Measurements from ENCODE around the gene PCF11.

The PCF11 gene

DNA sequence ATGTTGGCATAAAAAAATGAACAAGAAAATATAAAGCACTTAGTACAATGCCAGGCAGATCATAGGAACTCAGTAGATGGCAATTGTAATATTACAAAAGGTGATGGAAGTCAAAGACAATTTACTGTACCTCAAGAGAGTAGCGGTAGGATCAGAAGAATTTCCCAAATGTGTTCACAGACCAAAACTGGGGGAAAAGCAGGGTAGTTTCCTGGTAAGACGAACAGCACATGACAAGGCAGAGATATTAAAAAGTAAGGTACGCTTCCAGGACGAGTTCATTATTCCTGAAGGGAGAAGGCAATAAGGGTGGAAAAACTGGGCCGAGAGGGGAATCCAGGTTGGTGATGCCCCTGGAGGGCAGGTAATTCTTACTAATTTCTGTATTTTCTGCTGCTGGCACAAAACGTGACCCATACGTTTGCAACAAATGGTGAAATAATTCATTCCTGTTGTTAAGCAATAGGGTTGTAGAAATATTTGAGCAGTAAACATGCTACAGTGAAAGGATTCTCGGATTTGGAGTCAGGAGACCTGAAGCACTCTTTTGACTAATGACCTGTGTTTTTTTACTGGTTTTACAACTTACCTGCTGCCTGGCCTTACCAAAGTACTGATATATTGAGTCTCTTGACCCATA, 35.8 kb downstream of the PCF11 start:
- Histone ChIP-seq H3K9ac (ENCODE audit: insufficient read length, low read depth) (peak overlapping the region; percentile 93), H3K4me1 (ENCODE audit: insufficient read depth, insufficient read length) (no peaks in the 10 kb centered on the region), H3K9me3 (ENCODE audit: insufficient read depth, low read length) (no peaks in the 10 kb centered on the region), H3K4me3 (ENCODE audit: insufficient read length, low read depth) (peak overlapping the region; percentile 89), H3K27me3 (ENCODE audit: insufficient read depth, insufficient read length) (peaks cover 18% of the 10 kb centered on the region), H3K36me3 (ENCODE audit: insufficient read depth, insufficient read length, low read length) (peaks cover 43% of the 10 kb centered on the region)
- TF ChIP-seq YY1 (IDR thresholded peaks at IDR 0.05; ENCODE audit: insufficient read depth, insufficient read length) = no peak
- no peak for DNase-seq (ENCODE audit: low read depth, low spot score)

GRCh38 chr11:83193315-83194280, 36.7 kb downstream of the PCF11 start, which contains the start of gene ANKRD42:
TSS of gene ANKRD42 (plus strand) at chr11:83193712. CDS start at chr11:83194671, 959 bp downstream.
- Histone ChIP-seq H3K9me3 (ENCODE audit: insufficient read depth, low read length) (no peaks in the 10 kb centered on the region), H3K9ac (ENCODE audit: insufficient read length, low read depth) (peak within 1 kb of the TSS; percentile 93), H3K4me1 (ENCODE audit: insufficient read depth, insufficient read length) (no peaks in the 10 kb centered on the region), H3K27me3 (ENCODE audit: insufficient read depth, insufficient read length) (peaks cover 18% of the 10 kb centered on the region), H3K4me3 (ENCODE audit: insufficient read length, low read depth) (peak within 1 kb of the TSS; percentile 89), H3K36me3 (ENCODE audit: insufficient read depth, insufficient read length, low read length) (peaks cover 34% of the 10 kb centered on the region)
- DNase-seq (ENCODE audit: low read depth, low spot score) = peak; percentile 89
- TF ChIP-seq SUZ12 (IDR thresholded peaks at IDR 0.05; ENCODE audit: extremely low read depth, insufficient read depth, insufficient read length) (no peak), YY1 (IDR thresholded peaks at IDR 0.05; ENCODE audit: insufficient read depth, insufficient read length) (no peak), ZNF274 (IDR thresholded peaks at IDR 0.05; ENCODE audit: low read depth, low read length) (no peak)

DNA sequence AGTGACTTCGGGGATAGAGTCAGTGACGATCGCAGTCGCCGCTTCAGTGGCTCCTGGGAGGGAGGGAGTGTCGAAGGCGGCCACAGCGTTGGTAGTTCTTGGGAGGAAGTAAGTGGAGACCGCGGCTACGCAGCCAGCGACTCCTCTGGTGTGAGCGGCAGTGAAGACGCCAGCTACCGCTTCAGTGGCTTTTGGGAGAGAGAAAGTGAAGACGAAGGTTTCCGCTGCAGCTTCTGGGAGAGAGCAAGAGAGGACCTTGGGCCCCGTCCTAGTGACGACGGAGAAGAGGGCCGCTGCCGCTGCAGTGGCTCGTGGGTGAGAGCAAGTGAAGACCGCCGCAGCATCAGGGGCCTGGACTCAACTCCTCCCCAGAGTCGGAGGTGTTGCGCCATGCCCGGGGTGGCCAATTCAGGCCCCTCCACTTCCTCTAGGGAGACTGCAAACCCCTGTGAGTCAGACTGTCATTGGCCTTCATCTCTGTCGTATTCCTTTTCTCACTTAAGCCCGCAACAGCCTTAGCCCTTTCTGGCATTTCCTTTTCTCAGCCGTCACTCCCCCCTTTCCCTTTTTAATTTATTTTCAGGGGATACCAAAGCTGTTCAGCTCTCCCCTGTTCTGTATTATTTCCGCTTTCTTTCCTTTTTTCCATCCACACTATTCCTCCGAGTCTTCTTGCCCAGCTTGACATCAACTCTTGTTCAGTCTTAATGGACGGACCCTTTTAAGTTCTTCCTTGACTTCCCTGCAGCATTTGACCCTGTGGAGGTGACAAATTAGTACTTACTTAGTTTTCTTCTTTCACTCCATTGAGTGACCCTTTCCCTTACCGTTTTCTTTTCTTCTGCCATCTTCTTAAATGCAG, 37.6 kb downstream of the PCF11 start:
- Histone ChIP-seq H3K9me3 (ENCODE audit: insufficient read depth, low read length) (no peaks in the 10 kb centered on the region), H3K9ac (ENCODE audit: insufficient read length, low read depth) (peak overlapping the region; percentile 93), H3K36me3 (ENCODE audit: insufficient read depth, insufficient read length, low read length) (peaks cover 26% of the 10 kb centered on the region), H3K4me1 (ENCODE audit: insufficient read depth, insufficient read length) (no peaks in the 10 kb centered on the region), H3K4me3 (ENCODE audit: insufficient read length, low read depth) (peak overlapping the region; percentile 89), H3K27me3 (ENCODE audit: insufficient read depth, insufficient read length) (peaks cover 18% of the 10 kb centered on the region)
- peak; percentile 11 for DNase-seq (ENCODE audit: low read depth, low spot score)
- TF ChIP-seq ZNF274 (IDR thresholded peaks at IDR 0.05; ENCODE audit: low read depth, low read length) (no peak), YY1 (IDR thresholded peaks at IDR 0.05; ENCODE audit: insufficient read depth, insufficient read length) (no peak), SUZ12 (IDR thresholded peaks at IDR 0.05; ENCODE audit: extremely low read depth, insufficient read depth, insufficient read length) (no peak)

GRCh38 chr11:83195143-83195466, 38.2 kb downstream of the PCF11 start:
- H3K36me3 ChIP-seq (ENCODE audit: insufficient read depth, insufficient read length, low read length) = peaks cover 24% of the 10 kb centered on the region
- no peaks in the 10 kb centered on the region for H3K9me3 ChIP-seq (ENCODE audit: insufficient read depth, low read length)
- DNase-seq (ENCODE audit: low read depth, low spot score) = no peak
- H3K9ac ChIP-seq (ENCODE audit: insufficient read length, low read depth) = no peak overlapping the region
- peaks cover 18% of the 10 kb centered on the region for H3K27me3 ChIP-seq (ENCODE audit: insufficient read depth, insufficient read length)
- no peak for TF ChIP-seq YY1 (IDR thresholded peaks at IDR 0.05; ENCODE audit: insufficient read depth, insufficient read length)
- no peak for TF ChIP-seq SUZ12 (IDR thresholded peaks at IDR 0.05; ENCODE audit: extremely low read depth, insufficient read depth, insufficient read length)
- TF ChIP-seq ZNF274 (IDR thresholded peaks at IDR 0.05; ENCODE audit: low read depth, low read length) = no peak
- no peaks in the 10 kb centered on the region for H3K4me1 ChIP-seq (ENCODE audit: insufficient read depth, insufficient read length)
- no peak overlapping the region for H3K4me3 ChIP-seq (ENCODE audit: insufficient read length, low read depth)

DNA sequence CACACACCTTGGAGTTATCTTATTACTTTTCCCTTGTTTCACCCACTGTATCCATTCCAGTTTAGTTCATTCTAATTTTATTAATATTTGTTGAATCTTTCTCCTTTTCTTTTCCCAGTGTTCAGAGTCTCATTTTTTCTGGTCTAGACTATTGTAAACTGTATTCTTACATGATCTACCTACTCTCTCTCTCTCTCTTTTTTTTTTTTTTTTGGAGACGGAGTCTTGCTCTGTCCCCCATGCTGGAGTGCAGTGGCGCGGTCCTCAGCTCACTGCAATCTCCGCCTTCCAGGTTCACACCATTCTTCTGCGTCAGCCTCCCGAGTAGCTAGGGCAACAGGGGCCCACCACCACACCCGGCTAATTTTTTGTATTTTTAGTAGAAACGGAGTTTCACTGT, 38.7 kb downstream of the PCF11 start:
- Histone ChIP-seq H3K36me3 (ENCODE audit: insufficient read depth, insufficient read length, low read length) (peaks cover 21% of the 10 kb centered on the region), H3K4me1 (ENCODE audit: insufficient read depth, insufficient read length) (no peaks in the 10 kb centered on the region), H3K4me3 (ENCODE audit: insufficient read length, low read depth) (no peak overlapping the region), H3K9ac (ENCODE audit: insufficient read length, low read depth) (no peak overlapping the region), H3K9me3 (ENCODE audit: insufficient read depth, low read length) (no peaks in the 10 kb centered on the region), H3K27me3 (ENCODE audit: insufficient read depth, insufficient read length) (peaks cover 18% of the 10 kb centered on the region)
- DNase-seq (ENCODE audit: low read depth, low spot score) = no peak
- no peak for TF ChIP-seq ZNF274 (IDR thresholded peaks at IDR 0.05; ENCODE audit: low read depth, low read length)
- no peak for TF ChIP-seq SUZ12 (IDR thresholded peaks at IDR 0.05; ENCODE audit: extremely low read depth, insufficient read depth, insufficient read length)
- no peak for TF ChIP-seq YY1 (IDR thresholded peaks at IDR 0.05; ENCODE audit: insufficient read depth, insufficient read length)

GRCh38 chr11:83200035-83200434, 43.1 kb downstream of the PCF11 start:
- Histone ChIP-seq H3K4me3 (ENCODE audit: insufficient read length, low read depth) (no peak overlapping the region), H3K9me3 (ENCODE audit: insufficient read depth, low read length) (no peaks in the 10 kb centered on the region), H3K4me1 (ENCODE audit: insufficient read depth, insufficient read length) (no peaks in the 10 kb centered on the region), H3K36me3 (ENCODE audit: insufficient read depth, insufficient read length, low read length) (no peaks in the 10 kb centered on the region), H3K9ac (ENCODE audit: insufficient read length, low read depth) (no peak overlapping the region), H3K27me3 (ENCODE audit: insufficient read depth, insufficient read length) (peaks cover 4% of the 10 kb centered on the region)
- no peak for DNase-seq (ENCODE audit: low read depth, low spot score)
- TF ChIP-seq YY1 (IDR thresholded peaks at IDR 0.05; ENCODE audit: insufficient read depth, insufficient read length) = no peak
- TF ChIP-seq SUZ12 (IDR thresholded peaks at IDR 0.05; ENCODE audit: extremely low read depth, insufficient read depth, insufficient read length) = no peak
- TF ChIP-seq ZNF274 (IDR thresholded peaks at IDR 0.05; ENCODE audit: low read depth, low read length) = no peak

Measured in NT2/D1 (cell line).